T-helper 9 cell (primary cell): Measurements from ENCODE around the gene LPP.

Experiments
- DNase-seq: peaks from one replicate; pipeline ENCODE4 v3.0.0-alpha.2; 2020

Gene LPP

DNA sequence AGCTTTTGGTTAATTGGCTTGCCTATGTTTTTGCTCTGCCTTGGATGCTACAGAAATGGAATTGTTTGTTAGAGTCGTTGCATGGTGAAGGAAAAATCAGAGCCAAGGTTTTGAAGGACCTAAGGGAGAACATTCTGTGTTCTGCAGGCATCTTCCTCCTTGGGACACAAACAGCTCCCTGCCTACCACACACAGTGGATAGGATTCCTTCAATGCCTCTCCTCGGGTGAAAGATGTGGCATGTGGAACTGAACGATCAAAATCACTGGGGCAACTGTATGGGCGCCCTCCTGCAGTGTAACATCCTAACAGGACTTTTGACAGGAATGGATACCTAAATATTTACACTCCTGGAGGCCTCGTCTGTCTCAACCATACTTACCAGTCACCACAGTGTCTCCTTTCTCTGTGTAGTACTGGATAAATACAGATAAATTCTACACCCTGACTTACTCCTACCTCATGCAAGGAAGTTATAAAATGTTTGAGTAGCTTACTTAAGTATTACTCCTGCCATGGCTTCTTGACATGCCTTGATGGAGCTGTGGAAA, 100.6 kb downstream of the LPP start:
- no peak for DNase-seq

DNA sequence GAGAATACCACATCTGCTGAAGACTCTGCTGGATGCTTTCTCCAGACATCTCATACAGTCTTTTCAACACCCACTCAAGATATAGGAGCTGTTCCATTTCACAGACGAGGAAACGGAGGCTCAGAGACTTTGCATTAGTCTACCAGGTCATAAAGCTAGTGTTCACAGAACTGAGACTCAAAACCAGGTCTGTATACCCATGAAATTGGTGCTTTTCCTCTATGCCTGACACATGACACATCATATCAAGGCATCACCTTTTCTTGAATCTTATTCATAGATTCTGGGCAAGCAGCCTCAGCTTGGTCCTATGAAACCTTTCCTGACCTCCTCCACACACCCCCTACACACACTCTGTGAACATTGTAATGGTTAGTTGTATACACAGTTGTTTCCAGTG, 101.2 kb downstream of the LPP start:
- no peak for DNase-seq

DNA sequence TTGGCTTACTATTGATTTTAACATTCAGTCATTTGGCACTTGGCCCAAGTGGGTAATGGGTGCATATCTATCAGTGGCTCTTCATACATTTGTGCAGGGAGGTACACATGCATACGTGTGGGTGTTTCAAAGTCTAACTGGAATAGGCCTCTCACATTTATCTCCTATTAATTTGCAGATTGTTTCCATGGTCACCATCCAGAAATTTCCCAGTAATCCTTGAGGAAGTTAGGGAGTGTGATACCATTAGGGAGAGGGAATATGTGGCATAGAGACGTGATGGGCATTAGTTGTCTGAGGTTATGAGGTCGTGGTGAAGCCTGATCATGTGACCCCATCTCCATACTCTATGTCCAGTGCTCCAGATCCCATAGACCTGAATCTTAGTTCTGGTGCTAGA, 102.8 kb downstream of the LPP start:
- DNase-seq: no peak

DNA sequence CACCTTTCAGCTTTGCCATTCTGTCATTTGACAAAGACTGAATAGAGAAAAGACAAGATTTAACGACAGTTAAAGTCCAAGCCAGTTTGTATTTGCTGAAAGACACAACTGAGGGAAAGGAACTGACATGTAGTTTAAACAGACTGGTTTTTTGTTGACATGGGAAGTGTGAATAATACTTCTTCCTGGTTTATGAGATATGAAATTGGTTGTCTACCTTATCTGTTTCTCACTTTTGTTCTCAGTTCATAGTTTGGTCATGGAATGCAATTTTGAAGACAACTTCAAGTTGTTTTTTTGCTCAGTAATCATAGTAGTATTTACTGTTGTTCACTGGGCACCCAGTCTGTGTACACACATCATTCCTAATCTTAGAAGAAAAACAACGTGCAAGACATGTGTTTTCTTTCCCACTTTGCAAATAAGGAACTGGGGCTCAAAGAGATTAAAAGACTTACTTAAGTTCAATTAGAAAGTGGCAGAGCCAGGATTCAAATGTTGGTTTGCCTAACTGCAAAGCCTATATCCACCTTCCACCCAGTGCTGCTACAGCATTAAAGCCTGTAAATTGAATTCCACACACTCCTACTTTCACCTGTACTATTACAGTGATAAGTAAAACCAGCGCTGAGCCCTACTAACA, 103.5 kb downstream of the LPP start:
- DNase-seq: no peak

DNA sequence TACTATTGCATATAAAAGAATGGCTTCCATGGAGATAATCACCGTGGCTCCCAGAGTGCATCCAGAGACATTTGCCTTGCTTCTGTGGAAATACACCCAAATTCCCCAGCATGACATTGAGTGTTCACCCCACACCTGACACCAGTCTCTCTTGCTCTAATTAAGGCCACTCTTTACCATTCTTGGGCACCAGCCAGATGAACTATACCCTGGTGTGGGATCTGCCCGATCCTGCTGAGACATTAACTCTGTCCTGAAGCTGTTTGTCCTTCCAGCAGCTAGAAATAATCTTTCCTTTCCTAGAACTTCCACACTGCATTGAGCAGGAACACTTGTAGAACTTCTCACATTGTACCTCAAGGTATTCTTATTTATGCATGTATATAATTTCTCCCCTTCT, 105.2 kb downstream of the LPP start:
- DNase-seq: no peak

DNA sequence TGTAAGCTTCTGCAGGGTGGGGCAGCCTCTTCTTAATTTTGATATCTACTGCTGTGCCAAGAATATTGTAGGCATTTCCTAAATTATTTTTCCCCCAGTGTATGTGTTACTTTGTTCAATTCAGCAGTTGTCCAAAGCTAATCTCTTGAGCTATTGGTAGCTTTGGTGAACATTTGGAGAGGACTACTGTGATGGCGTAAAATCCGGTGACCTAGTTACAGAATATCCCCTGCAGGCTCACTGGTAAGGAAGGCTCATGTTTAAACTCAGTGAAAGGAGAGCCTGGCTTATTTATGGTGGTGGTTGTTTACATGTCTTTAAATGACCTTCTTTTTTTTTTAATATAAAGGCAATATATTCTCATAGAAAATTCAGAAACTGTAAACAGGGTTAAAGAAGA, 105.6 kb downstream of the LPP start:
- no peak for DNase-seq

DNA sequence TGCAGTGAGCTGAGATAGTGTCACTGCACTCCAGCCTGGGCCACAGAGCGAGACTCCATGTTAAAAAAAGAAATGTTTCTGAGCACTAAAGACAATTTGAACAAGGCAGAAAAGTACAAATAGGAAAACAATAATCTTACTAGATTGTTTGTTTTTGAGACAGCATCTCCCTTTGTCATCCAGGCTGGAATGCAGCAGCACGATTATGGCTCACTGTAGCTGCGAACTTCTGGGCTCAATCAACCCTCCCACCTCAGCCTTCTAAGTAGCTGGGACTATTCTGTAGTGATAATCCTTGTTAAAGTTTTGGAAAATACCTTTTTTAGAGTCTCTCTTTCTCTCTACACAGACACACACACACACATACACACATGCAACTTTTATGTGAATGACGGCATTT, 107.1 kb downstream of the LPP start:
- no peak for DNase-seq

DNA sequence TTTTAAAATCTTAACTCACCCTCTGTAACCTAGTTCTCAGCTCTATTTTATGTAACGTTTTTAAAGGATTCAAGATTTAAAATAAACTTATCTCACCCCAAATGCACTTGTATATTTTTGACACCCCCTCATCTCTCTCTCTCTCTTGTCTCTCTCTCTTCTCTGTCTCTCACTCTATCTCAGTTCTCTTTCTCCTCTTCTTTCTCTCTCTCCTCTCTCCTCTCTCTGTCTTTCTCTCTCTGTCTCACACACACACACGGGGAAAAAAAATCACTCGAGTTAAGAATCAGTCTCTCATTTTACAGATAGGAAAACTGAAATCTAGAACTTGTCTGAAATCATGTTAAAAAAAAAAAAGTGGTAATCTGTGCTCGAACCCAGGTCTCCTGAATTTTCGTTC, 108.5 kb downstream of the LPP start:
- DNase-seq: no peak

DNA sequence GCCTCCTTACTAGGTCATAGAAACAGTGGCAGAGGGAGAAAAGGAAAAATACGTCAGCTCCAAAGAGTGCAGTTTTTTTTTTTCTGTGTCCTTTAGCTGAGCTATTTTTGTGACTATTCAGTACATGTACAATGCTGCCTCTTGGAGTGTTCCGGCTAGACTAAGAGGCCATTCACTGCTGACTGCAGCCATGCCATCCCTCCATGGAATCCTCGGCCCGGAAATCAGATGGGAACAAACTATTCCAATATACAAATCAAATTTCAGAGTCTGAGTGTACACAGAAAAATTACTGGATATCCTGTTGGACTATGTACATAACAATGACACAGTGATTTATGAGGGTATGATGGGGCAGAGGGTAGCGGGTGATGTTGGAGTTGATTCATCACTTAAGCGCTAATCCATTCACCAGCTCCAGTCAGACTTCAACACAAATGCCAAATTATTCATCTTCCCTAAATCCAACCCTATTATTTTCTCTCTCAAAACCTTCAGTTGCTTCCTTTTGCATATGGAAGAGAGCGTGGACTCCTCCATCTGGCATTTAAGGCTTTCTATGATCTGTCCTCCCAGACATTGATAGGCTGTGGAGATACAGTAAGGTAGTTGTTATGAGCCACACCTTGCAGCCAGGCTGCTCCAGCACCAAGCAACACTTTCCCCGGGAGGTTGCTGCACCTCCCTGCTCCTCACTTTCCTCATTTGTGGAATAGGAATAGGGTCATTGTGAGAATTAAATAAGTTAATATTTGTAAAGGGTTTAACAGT, 109.1 kb downstream of the LPP start:
- DNase-seq: no peak

DNA sequence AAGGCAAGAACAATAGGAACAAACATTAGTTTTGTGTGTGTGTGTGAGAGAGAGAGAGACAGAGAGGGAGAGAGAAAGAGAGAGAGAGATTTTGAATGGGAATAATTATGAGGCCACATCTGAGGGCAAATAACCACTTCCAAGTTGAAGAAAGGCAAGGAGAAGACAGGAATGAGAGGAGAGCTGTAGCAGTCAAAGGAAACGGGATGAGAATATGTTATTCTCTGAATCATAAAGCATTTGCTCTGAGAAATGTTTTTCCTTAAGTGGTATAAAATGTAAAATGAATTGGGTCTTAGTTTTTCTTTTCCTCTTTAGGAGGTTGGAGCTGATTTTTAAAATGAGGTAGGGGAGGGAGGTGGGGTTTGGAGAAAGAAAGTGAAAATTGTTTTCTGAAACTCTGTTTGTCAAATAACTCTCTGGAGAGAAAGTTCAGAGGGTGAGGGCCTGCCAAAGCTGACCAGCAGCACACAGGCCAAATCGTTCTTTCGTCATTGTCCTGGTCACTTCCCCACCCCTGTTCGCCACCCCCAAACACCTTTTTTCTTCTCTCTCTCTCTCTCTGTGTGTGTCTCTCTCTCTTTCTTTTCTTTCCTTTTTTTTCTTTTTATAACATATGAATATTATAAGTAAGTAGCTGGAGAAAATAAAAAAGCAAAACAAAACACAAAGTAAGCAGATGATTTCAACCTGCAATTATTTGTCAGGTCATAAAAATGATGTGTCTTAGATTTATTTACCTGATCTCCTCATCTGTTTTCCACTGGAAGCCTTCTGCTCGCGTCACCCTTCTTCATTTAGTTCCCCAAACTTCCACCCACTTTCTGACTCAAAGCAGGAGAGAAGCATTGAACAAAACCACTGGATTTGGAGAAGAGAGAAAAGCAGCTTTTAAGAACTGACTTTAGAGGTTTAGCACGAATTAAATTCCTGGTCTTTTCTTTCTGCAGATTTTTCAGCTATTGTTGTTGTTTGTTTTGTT, 110.6 kb downstream of the LPP start:
- DNase-seq: no peak

DNA sequence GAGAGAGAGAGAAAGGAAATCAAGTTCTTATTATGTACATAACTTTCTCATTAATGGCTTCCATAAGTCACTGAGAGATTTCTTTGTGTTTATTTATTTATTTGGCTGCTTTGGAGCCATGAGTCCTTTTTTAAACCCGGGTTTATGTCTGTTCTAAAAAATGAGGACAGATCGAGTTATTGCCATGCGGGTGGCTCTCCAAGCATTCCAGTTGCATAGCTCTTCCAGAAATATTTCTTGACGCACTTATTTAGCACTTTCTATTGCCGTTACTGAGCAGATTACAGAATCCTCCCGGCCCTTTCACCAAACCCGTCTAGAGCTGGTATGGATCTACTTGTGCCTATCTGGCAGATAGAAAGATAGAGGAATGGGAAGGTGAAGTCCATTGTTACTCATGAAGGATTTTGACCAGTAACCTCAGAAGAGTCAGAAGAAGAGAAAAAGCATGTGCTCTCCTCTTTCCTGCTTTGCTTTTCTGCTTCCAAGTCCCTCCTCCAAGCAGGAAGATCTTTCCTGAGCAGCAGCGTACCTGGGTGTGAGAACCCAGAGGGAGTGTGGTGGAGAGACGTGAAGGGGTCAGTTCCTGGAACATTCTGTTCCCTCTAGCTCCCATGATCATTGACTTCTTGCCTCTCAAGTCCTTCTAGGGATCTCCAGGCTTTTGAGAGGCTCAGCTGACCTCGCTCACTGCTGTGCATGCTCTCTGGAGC, 112.8 kb downstream of the LPP start:
- DNase-seq: no peak

DNA sequence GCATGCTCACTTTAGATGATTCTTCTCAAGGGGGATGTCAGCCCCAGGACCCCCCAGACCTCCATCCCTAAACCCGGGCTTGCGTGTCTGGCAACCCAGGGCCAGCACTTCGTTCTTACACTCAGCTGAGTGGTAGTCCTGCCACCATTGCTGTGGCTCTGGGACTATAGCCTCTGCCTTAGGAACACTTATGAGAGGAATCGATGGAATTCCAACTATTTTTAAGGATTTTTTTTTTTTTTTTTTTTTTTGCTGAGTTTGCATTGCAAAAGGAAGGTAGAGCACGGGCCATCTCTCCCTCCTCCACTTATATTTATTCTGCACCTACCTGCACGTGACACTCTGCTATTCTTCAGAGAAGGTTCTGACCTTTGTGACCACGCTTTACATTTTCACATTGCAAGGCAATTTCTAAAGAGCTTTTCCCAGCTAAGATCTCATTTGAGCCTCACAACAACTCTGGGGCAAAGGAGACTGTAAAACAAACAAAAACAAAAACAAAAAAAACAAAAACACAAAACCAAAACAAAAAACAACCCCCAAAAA, 113.9 kb downstream of the LPP start:
- DNase-seq: no peak

DNA sequence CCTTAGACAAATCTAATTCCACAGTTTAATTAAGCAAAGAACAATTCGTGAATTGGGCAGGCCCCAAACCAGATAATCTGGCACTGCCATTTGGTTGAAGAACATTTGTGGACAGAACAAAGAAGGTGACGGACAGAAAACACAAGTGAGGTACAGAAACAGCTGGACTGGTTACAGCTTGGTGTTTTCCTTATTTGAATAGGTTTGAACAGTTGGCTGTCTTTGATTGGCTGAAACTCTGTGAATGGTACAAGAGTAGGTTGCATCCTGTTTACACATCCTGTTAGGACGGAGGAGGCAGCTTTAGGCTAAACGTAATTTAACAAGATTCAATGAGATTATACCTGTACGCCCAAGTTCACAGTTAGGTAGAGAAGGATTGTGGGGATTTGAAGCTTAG, 114.4 kb downstream of the LPP start:
- DNase-seq: no peak

DNA sequence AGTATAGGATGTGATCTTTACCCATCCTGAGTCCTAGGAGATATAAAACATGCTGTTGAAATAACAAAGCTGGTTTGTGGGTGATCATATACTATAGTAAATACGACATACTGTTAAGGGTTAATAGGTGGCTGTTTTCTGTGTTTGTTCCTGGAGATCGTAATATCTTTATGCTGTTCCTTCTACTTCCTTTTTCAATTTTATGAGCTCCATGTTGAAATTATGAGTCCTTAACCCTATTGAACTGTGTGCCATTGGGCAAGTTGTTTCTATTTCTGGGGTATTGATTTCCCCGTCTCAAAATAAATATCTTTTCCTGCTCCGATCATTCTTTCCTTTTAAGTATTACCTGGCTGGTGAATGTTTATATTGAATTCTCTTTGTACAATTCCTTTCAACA, 115.1 kb downstream of the LPP start:
- DNase-seq: no peak

DNA sequence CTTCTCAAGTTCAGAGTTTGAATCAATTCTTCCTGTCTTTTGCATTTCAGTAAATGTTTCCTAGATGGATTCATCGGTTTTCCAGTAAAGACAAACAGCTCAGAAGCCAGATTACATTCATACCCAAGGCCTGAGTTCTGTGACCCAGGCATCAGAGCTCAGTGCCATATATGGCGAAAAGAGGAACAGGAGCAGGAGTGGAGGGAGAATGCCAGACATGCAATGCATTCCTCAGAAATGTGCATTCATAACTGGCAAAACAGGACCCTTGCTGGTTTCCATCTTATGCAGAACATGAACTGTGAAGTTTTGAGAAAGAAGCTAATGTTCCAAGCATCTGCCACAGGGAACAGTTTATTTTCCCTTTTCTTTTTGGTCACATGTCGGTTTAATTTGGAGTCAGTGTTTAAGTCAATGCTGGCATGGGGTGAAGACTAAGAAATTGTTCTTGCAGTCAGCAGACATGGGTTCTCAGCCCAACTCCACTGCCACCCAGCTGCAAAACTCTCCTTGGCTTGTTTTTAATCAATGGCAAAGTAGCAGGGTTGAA, 116.5 kb downstream of the LPP start:
- no peak for DNase-seq

DNA sequence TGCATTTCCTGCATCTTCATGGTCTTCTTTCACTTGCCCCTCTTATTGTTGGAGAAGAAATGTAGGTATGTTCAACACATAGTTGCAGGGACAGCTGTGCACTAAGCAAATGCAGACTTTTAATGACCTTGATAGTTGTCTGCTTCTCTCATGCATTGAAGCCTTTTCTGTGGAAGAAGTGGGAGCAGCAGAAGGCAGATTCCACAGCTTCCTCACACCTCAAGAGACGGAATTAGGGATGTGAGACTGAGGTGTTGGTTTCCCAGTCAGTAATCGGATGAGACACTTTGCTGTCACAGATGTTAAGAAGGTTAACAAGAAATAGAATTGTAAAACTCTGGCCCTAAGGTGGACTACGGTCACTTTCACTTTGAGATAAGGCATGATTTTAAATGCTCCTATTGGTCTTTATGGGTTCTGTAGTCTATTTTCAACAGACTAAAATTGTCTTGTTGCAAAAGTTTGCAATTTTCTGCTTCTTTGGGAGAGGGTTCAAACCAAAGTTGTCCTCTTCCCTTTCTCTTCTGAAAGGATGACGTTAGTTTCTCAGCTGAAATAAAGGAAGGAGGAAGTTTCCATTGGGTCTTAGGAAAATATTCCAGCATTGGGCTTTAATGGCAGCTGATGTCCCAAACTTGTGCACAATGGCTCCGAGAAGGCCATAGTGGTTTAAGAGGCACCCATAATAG, 117.4 kb downstream of the LPP start:
- no peak for DNase-seq

DNA sequence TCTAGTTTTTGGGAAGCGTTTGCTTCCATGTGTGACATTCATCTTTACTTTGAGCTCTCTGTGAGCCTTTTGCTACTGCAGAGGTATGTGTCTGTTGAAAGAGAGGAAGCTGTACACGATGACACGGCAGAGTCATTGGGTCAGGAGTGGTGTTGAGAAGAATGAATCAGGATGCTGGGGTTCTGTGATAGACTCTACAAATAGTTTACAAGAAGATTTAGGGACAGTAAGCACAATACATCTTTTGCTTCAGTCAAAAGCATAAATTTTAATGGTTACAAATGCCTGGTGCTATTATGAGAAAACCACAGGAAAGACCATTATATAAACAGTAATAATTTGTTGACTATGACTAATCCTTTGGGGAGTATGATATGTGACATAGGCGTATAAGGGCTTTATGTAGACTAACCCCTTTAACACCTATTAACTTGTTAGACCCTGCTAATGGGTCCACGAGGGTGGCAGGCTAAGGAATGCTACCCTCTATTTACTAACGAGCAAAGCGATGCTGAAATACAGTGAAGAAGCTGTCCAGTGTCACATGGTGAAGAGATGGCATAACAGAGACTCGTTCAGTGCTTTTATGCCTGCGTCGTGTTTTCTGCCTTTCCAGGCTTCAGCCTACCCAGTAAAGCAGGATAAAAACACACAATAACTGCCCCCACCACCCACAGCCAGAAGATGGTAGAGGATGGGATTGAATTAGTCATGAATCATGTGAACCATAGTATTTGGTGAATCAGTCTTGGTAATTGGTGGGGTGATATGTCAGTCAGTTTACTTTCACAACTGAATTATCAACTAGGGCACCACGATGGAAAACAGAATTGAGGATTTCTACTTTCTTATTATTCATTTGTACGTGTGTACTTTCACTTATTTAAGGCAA, 118.8 kb downstream of the LPP start:
- DNase-seq: no peak

DNA sequence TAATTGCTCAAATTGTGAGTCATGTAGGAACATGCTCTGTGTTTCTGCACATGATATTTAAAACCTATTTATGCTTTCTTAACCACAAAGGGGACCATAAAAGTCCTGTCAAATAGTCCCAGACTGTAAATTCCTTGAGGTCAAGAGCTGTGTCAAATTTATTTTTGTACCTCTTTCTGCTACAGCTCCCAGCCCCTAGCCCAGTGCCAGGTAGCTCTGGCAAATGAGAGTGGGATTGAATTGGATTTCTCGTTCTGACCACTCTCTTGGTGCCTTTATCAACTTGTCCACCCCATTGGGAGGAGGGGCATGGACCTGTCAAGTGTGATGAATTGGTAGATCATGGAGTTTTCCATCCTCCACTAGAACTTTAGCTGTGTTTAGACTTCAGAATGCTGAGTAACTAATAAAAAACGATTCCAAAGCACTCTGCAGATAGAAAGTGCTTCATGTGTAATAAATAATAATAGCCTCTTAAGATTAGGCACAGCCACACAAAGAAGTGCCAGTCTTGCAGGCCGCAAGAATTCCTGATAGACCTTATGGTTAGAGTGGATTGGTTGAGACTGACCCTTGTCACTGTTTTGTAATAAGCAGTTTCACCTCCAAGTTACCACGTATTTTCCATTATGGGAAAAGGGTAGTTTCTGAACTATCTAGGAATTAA, 120.4 kb downstream of the LPP start:
- no peak for DNase-seq

DNA sequence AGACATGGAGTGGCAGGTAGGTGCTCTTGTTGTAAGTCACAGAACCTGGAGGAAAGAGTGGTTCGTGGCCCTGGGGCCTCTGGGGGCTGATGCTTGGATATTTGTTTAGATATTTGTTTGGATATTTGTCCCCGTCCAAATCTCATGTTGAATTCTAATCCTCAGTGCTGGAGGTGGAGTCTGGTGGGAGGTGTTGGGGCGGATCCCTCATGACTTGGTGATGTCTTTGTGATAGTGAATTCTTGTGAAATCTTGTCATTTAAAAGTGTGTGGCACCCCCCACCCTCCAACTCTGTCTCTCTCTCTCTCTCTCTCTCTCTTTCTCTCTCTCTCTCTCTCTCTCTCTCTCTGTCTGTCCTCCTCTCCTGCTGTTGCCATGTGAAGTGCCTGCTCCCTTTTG, 122.4 kb downstream of the LPP start:
- DNase-seq: no peak
